ENCODE measurements around the gene HSPA12A.

Gene HSPA12A

GRCh38 chr10:116771101-116771958, 29.0 kb upstream of the HSPA12A start:
- DNase-seq (ENCODE audit: low read depth in 2 of 2, low spot score in 1 of 2), result no peak

GRCh38 chr10:116770281-116770680, 27.9 kb upstream of the HSPA12A start:
- no peak for DNase-seq (ENCODE audit: low read depth in 2 of 2, low spot score in 1 of 2)

- DNase-seq (ENCODE audit: low read depth in 2 of 2, low spot score in 1 of 2), result no peak
Observed at GRCh38 chr10:116769791-116770190, 27.4 kb upstream of the HSPA12A start.

GRCh38 chr10:116769368-116769767, 27.0 kb upstream of the HSPA12A start:
- no peak for DNase-seq (ENCODE audit: low read depth in 2 of 2, low spot score in 1 of 2)

GRCh38 chr10:116768786-116769185, 26.4 kb upstream of the HSPA12A start:
- no peak for DNase-seq (ENCODE audit: low read depth in 2 of 2, low spot score in 1 of 2)

GRCh38 chr10:116766837-116767634, 24.7 kb upstream of the HSPA12A start:
- no peak for DNase-seq (ENCODE audit: low read depth in 2 of 2, low spot score in 1 of 2)

GRCh38 chr10:116766241-116766827, 24.0 kb upstream of the HSPA12A start:
- no peak for DNase-seq (ENCODE audit: low read depth in 2 of 2, low spot score in 1 of 2)

GRCh38 chr10:116765648-116766081, 23.3 kb upstream of the HSPA12A start:
- no peak for DNase-seq (ENCODE audit: low read depth in 2 of 2, low spot score in 1 of 2)

GRCh38 chr10:116764979-116765378, 22.6 kb upstream of the HSPA12A start:
- DNase-seq (ENCODE audit: low read depth in 2 of 2, low spot score in 1 of 2), result no peak

GRCh38 chr10:116763440-116763839, 21.1 kb upstream of the HSPA12A start:
- DNase-seq (ENCODE audit: low read depth in 2 of 2, low spot score in 1 of 2), result no peak

GRCh38 chr10:116761883-116762282, 19.5 kb upstream of the HSPA12A start:
- no peak for DNase-seq (ENCODE audit: low read depth in 2 of 2, low spot score in 1 of 2)

- no peak for DNase-seq (ENCODE audit: low read depth in 2 of 2, low spot score in 1 of 2)
Observed at GRCh38 chr10:116760919-116761318, 18.6 kb upstream of the HSPA12A start.

GRCh38 chr10:116757246-116757645, 14.9 kb upstream of the HSPA12A start:
- no peak for DNase-seq (ENCODE audit: low read depth in 2 of 2, low spot score in 1 of 2)

- no peak for DNase-seq (ENCODE audit: low read depth in 2 of 2, low spot score in 1 of 2)
Observed at GRCh38 chr10:116756277-116756676, 13.9 kb upstream of the HSPA12A start.

- DNase-seq (ENCODE audit: low read depth in 2 of 2, low spot score in 1 of 2), result no peak
Observed at GRCh38 chr10:116753759-116754158, 11.4 kb upstream of the HSPA12A start.

GRCh38 chr10:116752969-116753665, 10.8 kb upstream of the HSPA12A start:
- DNase-seq (ENCODE audit: low read depth in 2 of 2, low spot score in 1 of 2), result no peak

GRCh38 chr10:116752563-116752962, 10.2 kb upstream of the HSPA12A start:
- DNase-seq (ENCODE audit: low read depth in 2 of 2, low spot score in 1 of 2), result no peak

GRCh38 chr10:116748471-116748870, 6.1 kb upstream of the HSPA12A start:
- no peak for DNase-seq (ENCODE audit: low read depth in 2 of 2, low spot score in 1 of 2)

- no peak for DNase-seq (ENCODE audit: low read depth in 2 of 2, low spot score in 1 of 2)
Observed at GRCh38 chr10:116748041-116748440, 5.7 kb upstream of the HSPA12A start.

- DNase-seq (ENCODE audit: low read depth in 2 of 2, low spot score in 1 of 2), result no peak
Observed at GRCh38 chr10:116747325-116747724, 5.0 kb upstream of the HSPA12A start.

- no peak for DNase-seq (ENCODE audit: low read depth in 2 of 2, low spot score in 1 of 2)
Observed at GRCh38 chr10:116744885-116745284, 2.5 kb upstream of the HSPA12A start.
